ENCODE measurements around the gene TOX3.

TOX3 gene

DNA sequence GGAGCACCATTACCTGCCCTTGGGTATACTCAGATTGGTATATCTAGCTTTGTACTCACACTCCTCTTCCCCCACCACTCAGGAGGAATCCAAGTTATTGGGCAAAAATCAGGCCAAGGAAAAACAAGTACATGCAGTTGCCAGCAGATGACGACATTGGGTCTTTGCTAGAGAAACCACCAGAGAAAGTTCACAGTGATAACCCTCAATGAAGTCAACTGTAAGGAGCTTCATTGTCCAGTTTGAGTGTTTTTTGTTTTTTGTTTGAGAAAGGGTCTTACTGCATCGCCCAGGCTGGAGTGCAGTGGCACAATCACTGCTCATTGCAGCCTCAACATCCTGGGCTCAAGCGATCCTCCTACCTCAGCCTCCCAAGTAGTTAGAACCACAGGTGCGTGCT is 34.6 kb upstream of the TOX3 start:
- no peak for DNase-seq (ENCODE audit: low spot score)
- in situ Hi-C loops (cut with MboI; ENCODE audit: low sequenced_read_pairs, unreplicated experiment) = no loop called here
- no peak for TF ChIP-seq CTCF (IDR thresholded peaks at IDR 0.05; ENCODE audit: borderline replicate concordance, control extremely low read depth, extremely low read depth, insufficient read depth, missing control alignments)

GRCh38 chr16:52580488-52580887 is 33.5 kb upstream of the TOX3 start:
- DNase-seq (ENCODE audit: low spot score) = no peak
- no peak for TF ChIP-seq CTCF (IDR thresholded peaks at IDR 0.05; ENCODE audit: borderline replicate concordance, control extremely low read depth, extremely low read depth, insufficient read depth, missing control alignments)
- in situ Hi-C loops (cut with MboI; ENCODE audit: low sequenced_read_pairs, unreplicated experiment) = no loop called here

GRCh38 chr16:52578829-52579498 is 32.0 kb upstream of the TOX3 start:
- no peak for DNase-seq (ENCODE audit: low spot score)
- in situ Hi-C loops (cut with MboI; ENCODE audit: low sequenced_read_pairs, unreplicated experiment) = no loop called here
- TF ChIP-seq CTCF (IDR thresholded peaks at IDR 0.05; ENCODE audit: borderline replicate concordance, control extremely low read depth, extremely low read depth, insufficient read depth, missing control alignments) = no peak

- TF ChIP-seq CTCF (IDR thresholded peaks at IDR 0.05; ENCODE audit: borderline replicate concordance, control extremely low read depth, extremely low read depth, insufficient read depth, missing control alignments) = no peak
- DNase-seq (ENCODE audit: low spot score) = no peak
- in situ Hi-C loops (cut with MboI; ENCODE audit: low sequenced_read_pairs, unreplicated experiment) = no loop called here
Measured at GRCh38 chr16:52578007-52578828, 31.3 kb upstream of the TOX3 start.

DNA sequence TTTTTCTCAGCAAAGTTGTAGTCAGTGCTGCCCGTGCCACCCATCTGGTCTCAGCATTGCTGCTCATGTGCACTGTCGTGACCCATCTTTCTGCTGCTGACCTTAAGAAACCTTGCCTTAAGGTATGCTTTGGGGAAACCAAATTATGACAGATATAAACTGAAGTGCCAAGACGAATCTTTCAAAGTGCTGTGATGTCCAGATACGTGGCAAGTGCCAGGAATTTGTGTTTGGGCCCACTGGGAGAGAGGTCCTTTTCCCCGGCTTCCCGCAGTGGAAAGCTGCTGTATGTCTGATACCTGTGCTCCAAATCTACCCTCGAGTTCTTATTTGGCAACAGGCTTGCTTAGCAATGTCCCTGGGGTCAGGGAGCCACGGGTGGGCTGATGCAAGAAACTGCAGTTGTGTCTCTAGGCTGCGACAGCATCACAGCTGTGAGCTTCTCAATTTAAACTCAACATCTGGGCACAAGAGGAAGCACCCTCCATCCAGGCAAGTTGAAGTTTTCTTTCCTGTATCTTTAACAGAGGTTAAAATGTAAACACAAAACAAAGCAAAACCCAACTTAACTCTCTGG is 30.3 kb upstream of the TOX3 start:
- DNase-seq (ENCODE audit: low spot score) = no peak
- no peak for TF ChIP-seq CTCF (IDR thresholded peaks at IDR 0.05; ENCODE audit: borderline replicate concordance, control extremely low read depth, extremely low read depth, insufficient read depth, missing control alignments)
- in situ Hi-C loops (cut with MboI; ENCODE audit: low sequenced_read_pairs, unreplicated experiment) = no loop called here

- TF ChIP-seq CTCF (IDR thresholded peaks at IDR 0.05; ENCODE audit: borderline replicate concordance, control extremely low read depth, extremely low read depth, insufficient read depth, missing control alignments) = no peak
- no peak for DNase-seq (ENCODE audit: low spot score)
- in situ Hi-C loops (cut with MboI; ENCODE audit: low sequenced_read_pairs, unreplicated experiment) = no loop called here
Measured at GRCh38 chr16:52573365-52574299, 26.7 kb upstream of the TOX3 start.

Measured in GM13976 (cell line).